Fibroblast of villous mesenchyme (primary cell): Measurements from ENCODE around the gene DIPK1A. TPM values are rescaled to one million over a fixed set of nuclear protein-coding genes. Genes with fewer than 3 reads are reported as not detected.
A peak's percentile ranks its signal among the peaks of the same experiment; 100 is the strongest.

Experiments
- DNase-seq: peaks from one replicate; pipeline ENCODE4 v3.0.0-alpha.2; 2010; ENCODE audit warnings: low read depth
- H3K4me3 ChIP-seq: 2 replicates; pipeline ENCODE4 v1.5.1; 2011; ENCODE audit warnings: low read depth, mild to moderate bottlenecking, low read length
- total RNA-seq: library from RNA; depleted of rRNA; stranded (reverse); fragments of >200 nt; gene quantifications from 2 replicates; pipeline ENCODE4 v1.2.3, GENCODE V29; 2012
- TF ChIP-seq, protein P1 (sequence below): IDR thresholded peaks from 2 replicates; pipeline ENCODE4 v1.5.1; 2012; ENCODE audit warnings: low read depth, mild to moderate bottlenecking, low read length; ENCODE audit not compliant: insufficient read depth

DIPK1A gene
- total RNA-seq, 1 donor, result 39.3 TPM

GRCh38 chr1:92831368-92831761 lies 129.9 kb downstream of the DIPK1A start:
- TF ChIP-seq, protein P1, sequence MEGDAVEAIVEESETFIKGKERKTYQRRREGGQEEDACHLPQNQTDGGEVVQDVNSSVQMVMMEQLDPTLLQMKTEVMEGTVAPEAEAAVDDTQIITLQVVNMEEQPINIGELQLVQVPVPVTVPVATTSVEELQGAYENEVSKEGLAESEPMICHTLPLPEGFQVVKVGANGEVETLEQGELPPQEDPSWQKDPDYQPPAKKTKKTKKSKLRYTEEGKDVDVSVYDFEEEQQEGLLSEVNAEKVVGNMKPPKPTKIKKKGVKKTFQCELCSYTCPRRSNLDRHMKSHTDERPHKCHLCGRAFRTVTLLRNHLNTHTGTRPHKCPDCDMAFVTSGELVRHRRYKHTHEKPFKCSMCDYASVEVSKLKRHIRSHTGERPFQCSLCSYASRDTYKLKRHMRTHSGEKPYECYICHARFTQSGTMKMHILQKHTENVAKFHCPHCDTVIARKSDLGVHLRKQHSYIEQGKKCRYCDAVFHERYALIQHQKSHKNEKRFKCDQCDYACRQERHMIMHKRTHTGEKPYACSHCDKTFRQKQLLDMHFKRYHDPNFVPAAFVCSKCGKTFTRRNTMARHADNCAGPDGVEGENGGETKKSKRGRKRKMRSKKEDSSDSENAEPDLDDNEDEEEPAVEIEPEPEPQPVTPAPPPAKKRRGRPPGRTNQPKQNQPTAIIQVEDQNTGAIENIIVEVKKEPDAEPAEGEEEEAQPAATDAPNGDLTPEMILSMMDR, result no peak
- peak overlapping the region; percentile 90 for H3K4me3 ChIP-seq
- DNase-seq, result no peak

DNA sequence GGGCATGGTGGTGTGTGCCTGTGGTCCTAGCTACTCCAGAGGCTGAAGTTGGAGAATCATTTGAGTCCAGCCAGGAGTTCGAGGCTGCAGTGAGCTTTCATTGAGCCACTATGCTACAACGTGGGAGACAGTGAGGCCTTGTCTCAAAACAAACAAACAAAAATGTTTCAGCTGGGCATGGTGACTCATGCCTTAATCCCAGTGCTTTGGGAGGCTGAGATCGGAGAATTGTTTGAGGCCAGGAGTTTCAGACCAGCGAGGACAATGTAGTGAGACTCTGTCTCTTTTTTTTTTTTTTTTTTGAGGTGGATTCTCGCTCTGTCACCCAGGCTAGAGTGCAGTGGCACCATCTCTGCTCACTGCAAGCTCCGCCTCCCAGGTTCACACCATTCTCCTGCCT lies 134.5 kb downstream of the DIPK1A start:
- TF ChIP-seq, protein P1, result no peak
- no peak overlapping the region for H3K4me3 ChIP-seq
- DNase-seq, result peak; percentile 22

DNA sequence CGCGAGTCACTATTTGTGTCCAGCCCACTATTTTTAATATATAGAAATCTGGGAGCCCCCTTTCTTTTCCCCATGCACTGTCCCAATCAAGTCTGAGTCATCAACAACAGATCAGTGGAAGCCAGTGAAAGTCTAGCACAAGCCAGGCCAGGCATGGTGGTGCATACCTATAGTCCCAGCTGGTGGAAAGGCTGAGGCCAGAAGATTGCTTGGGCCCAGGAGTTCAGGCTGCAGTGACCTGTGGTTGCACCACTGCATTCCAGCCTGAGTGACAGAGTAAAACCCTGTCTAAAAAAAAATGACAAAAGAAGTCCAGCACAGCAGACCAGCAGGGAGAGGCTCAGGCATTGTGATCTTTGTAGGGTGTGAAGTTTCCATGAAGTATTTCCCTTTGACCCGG lies 138.4 kb downstream of the DIPK1A start:
- H3K4me3 ChIP-seq, result no peak overlapping the region
- TF ChIP-seq, protein P1, result no peak
- DNase-seq, result peak; percentile 74

- TF ChIP-seq, protein P1, result no peak
- no peak for DNase-seq
Measured at GRCh38 chr1:92820551-92820950, 140.7 kb downstream of the DIPK1A start.

GRCh38 chr1:92820024-92820423 lies 141.2 kb downstream of the DIPK1A start:
- DNase-seq, result peak; percentile 48
- TF ChIP-seq, protein P1, result no peak
- no peak overlapping the region for H3K4me3 ChIP-seq

More at GRCh38 chr1:92820551-92820950, 140.7 kb downstream of the DIPK1A start:
- H3K4me3 ChIP-seq, result no peak overlapping the region

- TF ChIP-seq, protein P1, result peak; percentile 79
- peak; percentile 48 for DNase-seq
- no peak overlapping the region for H3K4me3 ChIP-seq
Measured at GRCh38 chr1:92817986-92818764, 143.1 kb downstream of the DIPK1A start.
